Loucy (cell line): ENCODE measurements around the gene TTC7B.

Experiments
- H2AFZ ChIP-seq: fragments of 200-600 bp; sonication (generic); 2 replicates; pipeline ENCODE4 v1.6.0; 2016; ENCODE audit warnings: antibody characterized with exemption, mild to moderate bottlenecking, low read length, moderate library complexity
- H3F3A ChIP-seq: fragments of 200-600 bp; 2 replicates; pipeline ENCODE4 v1.6.0; 2016; ENCODE audit warnings: antibody characterized with exemption, low read depth, mild to moderate bottlenecking
- H3K27me3 ChIP-seq: fragments of 200-600 bp; sonication (generic); 2 replicates; pipeline ENCODE4 v1.6.1; 2014; ENCODE audit warnings: low read length, mild to moderate bottlenecking; ENCODE audit not compliant: insufficient read depth, poor library complexity, severe bottlenecking
- H3K36me3 ChIP-seq: fragments of 200-600 bp; sonication (generic); 2 replicates; pipeline ENCODE4 v1.6.1; 2016; ENCODE audit warnings: low read length; ENCODE audit not compliant: insufficient read depth
- H3K4me1 ChIP-seq: fragments of 200-600 bp; sonication (generic); 2 replicates; pipeline ENCODE4 v1.5.1; 2014; ENCODE audit warnings: low read length, mild to moderate bottlenecking; ENCODE audit not compliant: insufficient read depth, poor library complexity, severe bottlenecking
- H3K4me2 ChIP-seq: fragments of 200-600 bp; sonication (generic); 2 replicates; pipeline ENCODE4 v1.6.0; 2014; ENCODE audit warnings: antibody characterized with exemption, low read length, low read depth, mild to moderate bottlenecking; ENCODE audit not compliant: poor library complexity, severe bottlenecking
- H3K4me3 ChIP-seq: fragments of 200-600 bp; sonication (generic); 2 replicates; pipeline ENCODE4 v1.5.1; 2014; ENCODE audit warnings: low read length, mild to moderate bottlenecking, mixed read lengths; ENCODE audit not compliant: poor library complexity, severe bottlenecking
- H3K79me2 ChIP-seq: fragments of 200-600 bp; sonication (generic); 2 replicates; pipeline ENCODE4 v1.6.1; 2014; ENCODE audit warnings: low read length; ENCODE audit not compliant: insufficient read depth
- H3K9ac ChIP-seq: fragments of 200-600 bp; sonication (generic); 2 replicates; pipeline ENCODE4 v1.6.0; 2014; ENCODE audit warnings: mild to moderate bottlenecking, low read depth, low read length, moderate library complexity; ENCODE audit not compliant: poor library complexity, severe bottlenecking
- H3K9me2 ChIP-seq: fragments of 200-600 bp; sonication (generic); replicated peaks from 2 replicates; pipeline ENCODE4 v1.6.1; 2016; ENCODE audit warnings: low read depth, low read length, mixed read lengths
- H3K9me3 ChIP-seq: fragments of 200-600 bp; sonication (generic); 2 replicates; pipeline ENCODE4 v1.6.1; 2014; ENCODE audit warnings: mild to moderate bottlenecking, antibody characterized with exemption, low read length, low read depth; ENCODE audit not compliant: insufficient read depth
- H4K20me1 ChIP-seq: fragments of 200-600 bp; sonication (generic); 2 replicates; pipeline ENCODE4 v1.6.0; 2014; ENCODE audit warnings: antibody characterized with exemption, low read length, mild to moderate bottlenecking; ENCODE audit not compliant: insufficient read depth, poor library complexity, severe bottlenecking
- CTCF ChIP-seq: fragments of 200-600 bp; sonication (generic); conservative IDR thresholded peaks from 2 replicates; pipeline ENCODE4 v1.5.1; 2014; ENCODE audit warnings: mild to moderate bottlenecking, antibody characterized with exemption, low read length
- EZH2phosphoT487 ChIP-seq: fragments of 200-600 bp; IDR thresholded peaks from 2 replicates; pipeline ENCODE4 v1.6.1; 2018; ENCODE audit warnings: antibody characterized with exemption, mild to moderate bottlenecking, moderate library complexity, borderline replicate concordance

TTC7B gene

GRCh38 chr14:90777830-90778485, 38.3 kb downstream of the TTC7B start:
- no peak overlapping the region for H3K4me2 ChIP-seq
- H3F3A ChIP-seq: no peaks in the 10 kb centered on the region
- no peaks in the 10 kb centered on the region for H3K79me2 ChIP-seq
- H3K9me2 ChIP-seq: no peaks in the 10 kb centered on the region
- H3K27me3 ChIP-seq: no peaks in the 10 kb centered on the region
- no peak overlapping the region for H3K4me3 ChIP-seq
- no peaks in the 10 kb centered on the region for H3K9me3 ChIP-seq
- H2AFZ ChIP-seq: no peak overlapping the region
- H3K36me3 ChIP-seq: peaks cover 55% of the 10 kb centered on the region; the same call in 1 of the 2 replicates
- H3K9ac ChIP-seq: no peak overlapping the region
- no peaks in the 10 kb centered on the region for H3K4me1 ChIP-seq
- H4K20me1 ChIP-seq: no peaks in the 10 kb centered on the region
- no peak for TF ChIP-seq EZH2phosphoT487
- TF ChIP-seq CTCF: no peak

GRCh38 chr14:90777358-90777757, 38.9 kb downstream of the TTC7B start:
- Histone ChIP-seq H3K36me3 (peaks cover 52% of the 10 kb centered on the region; the same call in 1 of the 2 replicates), H3K9ac (no peak overlapping the region), H3K4me3 (no peak overlapping the region), H3K9me3 (no peaks in the 10 kb centered on the region), H3K9me2 (no peaks in the 10 kb centered on the region), H4K20me1 (no peaks in the 10 kb centered on the region), H3K27me3 (no peaks in the 10 kb centered on the region), H3K4me2 (no peak overlapping the region), H3K4me1 (no peaks in the 10 kb centered on the region), H3F3A (no peaks in the 10 kb centered on the region), H3K79me2 (no peaks in the 10 kb centered on the region), H2AFZ (no peak overlapping the region)
- no peak for TF ChIP-seq CTCF
- TF ChIP-seq EZH2phosphoT487: no peak

- Histone ChIP-seq H3K4me3 (no peak overlapping the region), H3K4me1 (no peaks in the 10 kb centered on the region), H3K4me2 (no peak overlapping the region), H3K36me3 (peaks cover 46% of the 10 kb centered on the region; the same call in 1 of the 2 replicates), H3K27me3 (no peaks in the 10 kb centered on the region), H3K9ac (no peak overlapping the region), H3K9me3 (no peaks in the 10 kb centered on the region), H2AFZ (no peak overlapping the region), H4K20me1 (no peaks in the 10 kb centered on the region), H3F3A (no peaks in the 10 kb centered on the region), H3K9me2 (no peaks in the 10 kb centered on the region), H3K79me2 (no peaks in the 10 kb centered on the region)
- TF ChIP-seq CTCF (no peak), EZH2phosphoT487 (no peak)
Observed at GRCh38 chr14:90775441-90775840, 40.8 kb downstream of the TTC7B start.
